ENCODE data around the gene MSH3.
"Not testable (repeated sequence)": the region's sequence is repeated elsewhere in the genome, so short reads cannot be mapped to it uniquely, and the experiment has no call there.

DNA sequence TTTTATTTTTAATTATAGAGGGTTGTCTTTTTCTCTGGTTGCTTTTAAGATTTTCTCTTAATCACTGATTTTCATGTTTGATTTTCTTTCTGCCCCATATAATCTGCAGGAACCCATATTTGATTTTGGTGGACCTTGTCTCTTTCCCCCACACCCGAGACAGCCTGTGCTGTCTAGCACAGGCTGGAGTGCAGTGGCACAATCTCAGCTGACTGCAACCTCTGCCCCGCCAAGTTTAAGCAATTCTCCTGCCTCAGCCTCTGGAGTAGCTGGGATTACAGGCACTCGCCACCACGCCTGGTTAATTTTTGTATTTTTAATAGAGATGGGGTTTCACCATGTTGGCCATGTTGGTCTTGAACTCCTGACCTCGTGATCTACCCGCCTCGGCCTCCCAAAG, 6.2 kb downstream of the MSH3 start:
- not testable (repeated sequence) for TF ChIP-seq CTCF (IDR thresholded peaks at IDR 0.05; ENCODE audit: insufficient read depth, low read depth, low read length); EZH2 (IDR thresholded peaks at IDR 0.05; ENCODE audit: insufficient read depth, low read length)
